ENCODE results near the gene FOXD4L4. TPM values are rescaled to one million over a fixed set of nuclear protein-coding genes. Genes with fewer than 3 reads are reported as not detected.

Gene FOXD4L4
- total RNA-seq: 0.17 and 0.20 TPM in 2 replicates

GRCh38 chr9:65737096-65737564 lies at the start of gene FOXD4L4:
Gene FOXD4L4 (plus strand): TSS chr9:65737146. CDS start chr9:65737146, 0 bp downstream.

Other genes with a start within 250 kb of the FOXD4L4 start
- gene ZNG1E, start 61.2 kb upstream of the FOXD4L4 start, total RNA-seq: 18.7 and 22.3 TPM in 2 replicates